K562 (cell line): ENCODE measurements around the gene SMIM13. TPM values are rescaled to one million over a fixed set of nuclear protein-coding genes. Genes with fewer than 3 reads are reported as not detected.

Experiments used
- ATAC-seq: fragments of 200-7000 bp; cut with Tn5 transposase; 3 replicates; pipeline ENCODE4 v1.9.1; 2020; ENCODE audit warnings: moderate library complexity
- BruUV-seq: library from RNA; stranded (reverse); fragments of 400-500 nt; replicated peaks from 2 replicates; lab custom pipeline; 2021; lab: Mats Ljungman, UMichigan
- CTCF ChIA-PET: fragments of 300-600 bp; formaldehyde crosslinking; extraction: SDS; loops from one replicate; lab custom pipeline; 2021; ENCODE audit warnings: low intra/inter-chr PET ratio; lab: Yijun Ruan, JAX
- POLR2A ChIA-PET: fragments of 300-600, 350-650 bp; sonication (Branson Sonifier 250); formaldehyde crosslinking; extraction: SDS; loops from one replicate; lab custom pipeline; 2021; ENCODE audit warnings: antibody characterized with exemption, inconsistent platforms; lab: Yijun Ruan, JAX
- DNase-seq, 4 experiments: peaks; one replicate each; pipeline versions ENCODE4 v3.0.0 to v3.0.0-alpha.2; 2011 to 2018; ENCODE audit warnings: low spot score in 3 of 4, mixed read lengths in 3 of 4; ENCODE audit errors: extremely low read depth in 1 of 4
- FAIRE-seq: peaks from 2 replicates; lab custom pipeline; 2011; peaks lifted over from hg19 to GRCh38; lab: Jason Lieb, UNC
- H2AFZ ChIP-seq: 2 replicates; pipeline ENCODE4 v1.6.0; 2011; ENCODE audit warnings: low read depth, low read length, control low read depth, inconsistent platforms
- H3K27ac ChIP-seq: fragments of 200-600 bp; 3 replicates; pipeline ENCODE4 v1.8.0; 2011; ENCODE audit warnings: low read depth, mild to moderate bottlenecking, control low read depth, inconsistent platforms, low read length, moderate library complexity, mixed read lengths; ENCODE audit errors: extremely low read depth
- H3K27me3 ChIP-seq, 2 experiments: fragments of 300-600 bp in 1 of 2; 2 replicates in 1 of 2; 3 replicates in 1 of 2; pipeline versions ENCODE4 v1.6.0 to v1.8.0; 2011; ENCODE audit warnings: inconsistent platforms in 2 of 2, low read length in 2 of 2, mild to moderate bottlenecking in 1 of 2, mixed read lengths in 1 of 2, moderate library complexity in 1 of 2; ENCODE audit not compliant: control insufficient read depth in 2 of 2, insufficient read depth in 2 of 2
- H3K36me3 ChIP-seq: fragments of 300-600 bp; 3 replicates; pipeline ENCODE4 v1.8.0; 2011; ENCODE audit warnings: mild to moderate bottlenecking, low read length, inconsistent platforms; ENCODE audit not compliant: control insufficient read depth, insufficient read depth
- H3K4me1 ChIP-seq, 2 experiments: fragments of 200-600 bp in 1 of 2; replicated peaks in 1 of 2; 2 replicates in 1 of 2; 3 replicates in 1 of 2; pipeline versions ENCODE4 v1.5.1 to v1.8.0; 2011; ENCODE audit warnings: inconsistent platforms in 2 of 2, low read length in 2 of 2, mild to moderate bottlenecking in 1 of 2, mixed read lengths in 1 of 2, moderate library complexity in 1 of 2; ENCODE audit not compliant: control insufficient read depth in 2 of 2, insufficient read depth in 2 of 2
- H3K4me2 ChIP-seq: 2 replicates; pipeline ENCODE4 v1.6.1; 2011; ENCODE audit warnings: low read length, control low read depth, inconsistent platforms, mixed read lengths; ENCODE audit not compliant: insufficient read depth
- H3K4me3 ChIP-seq: fragments of 200-600 bp; sonication (generic), shearing (Covaris generic); 2 replicates; pipeline ENCODE4 v1.5.1; 2016; ENCODE audit warnings: control low read depth, inconsistent platforms
- H3K79me2 ChIP-seq: fragments of 200-600 bp; 3 replicates; pipeline ENCODE4 v1.8.0; 2011; ENCODE audit warnings: low read length, inconsistent platforms; ENCODE audit not compliant: control insufficient read depth, insufficient read depth
- H3K9ac ChIP-seq, 2 experiments: 2 replicates each; pipeline versions ENCODE4 v1.6.0 to v1.6.1; 2011; ENCODE audit warnings: low read depth in 2 of 2, low read length in 2 of 2, control low read depth in 1 of 2, inconsistent platforms in 1 of 2, mild to moderate bottlenecking in 1 of 2, mixed read lengths in 1 of 2; ENCODE audit not compliant: insufficient read depth in 1 of 2
- H3K9me1 ChIP-seq: one replicate; pipeline ENCODE4 v1.6.0; 2011; ENCODE audit warnings: inconsistent platforms, mild to moderate bottlenecking, low read length, moderate library complexity; ENCODE audit not compliant: control insufficient read depth, insufficient read depth
- H3K9me3 ChIP-seq: replicated peaks from 2 replicates; pipeline ENCODE4 v1.5.1; 2011; ENCODE audit warnings: low read depth, low read length, inconsistent platforms; ENCODE audit not compliant: control insufficient read depth, insufficient read depth
- H4K20me1 ChIP-seq: replicated peaks from 2 replicates; pipeline ENCODE4 v1.6.1; 2011; ENCODE audit warnings: low read length, inconsistent platforms, mixed read lengths; ENCODE audit not compliant: control insufficient read depth, insufficient read depth
- CBFB ChIP-seq: sonication (generic); formaldehyde crosslinking; IDR thresholded peaks from 2 replicates; pipeline ENCODE4 v1.4.0; 2020; ENCODE audit warnings: mild to moderate bottlenecking, missing genetic modification reagents
- DIDO1 ChIP-seq: fragments of 450-650 bp; IDR thresholded peaks from 2 replicates; pipeline ENCODE4 v1.6.1; 2016; ENCODE audit warnings: low read depth, missing biosample characterization, missing genetic modification characterization
- DPF2 ChIP-seq: fragments of 450-650 bp; IDR thresholded peaks from 2 replicates; pipeline ENCODE4 v1.6.1; 2016
- FOSL1 ChIP-seq: fragments of 200-800 bp; sonication (Bioruptor generic); conservative IDR thresholded peaks from 2 replicates; pipeline ENCODE4 v1.6.1; 2016; ENCODE audit warnings: missing genetic modification characterization, missing compliant biosample characterization
- HMG20A ChIP-seq: fragments of 450-650 bp; formaldehyde crosslinking; conservative IDR thresholded peaks from 2 replicates; pipeline ENCODE4 v1.4.0; 2020; ENCODE audit warnings: mild to moderate bottlenecking, mixed read lengths
- JUND ChIP-seq, 2 experiments: IDR thresholded peaks; 2 replicates in 1 of 2; 3 replicates in 1 of 2; pipeline ENCODE4 v1.6.1; 2011; ENCODE audit warnings: borderline replicate concordance in 2 of 2, low read depth in 2 of 2, low read length in 2 of 2, improper control_type of control experiment in 1 of 2, missing biosample characterization in 1 of 2, missing genetic modification characterization in 1 of 2, missing genetic modification reagents in 1 of 2
- POLR2B ChIP-seq: fragments of 450-650 bp; IDR thresholded peaks from 2 replicates; pipeline ENCODE4 v1.6.1; 2018; ENCODE audit warnings: low read depth; ENCODE audit not compliant: partially characterized antibody
- SUPT5H ChIP-seq: fragments of 450-650 bp; IDR thresholded peaks from 2 replicates; pipeline ENCODE4 v1.6.1; 2016
- TBP ChIP-seq: optimal IDR thresholded peaks from 2 replicates; pipeline ENCODE3; 2011; ENCODE audit warnings: low read depth, low read length, improper control_type of control experiment
- ZNF143 ChIP-seq: sonication (generic); formaldehyde crosslinking; IDR thresholded peaks from 2 replicates; pipeline ENCODE4 v1.9.0; 2022; ENCODE audit warnings: mild to moderate bottlenecking, missing genetic modification reagents
- ZNF197 ChIP-seq: fragments of 200-800 bp; sonication (Bioruptor generic); IDR thresholded peaks from 2 replicates; pipeline ENCODE4 v1.6.1; 2016; ENCODE audit warnings: low read depth, missing genetic modification characterization, missing compliant biosample characterization
- ZNF224 ChIP-seq: sonication (generic); formaldehyde crosslinking; IDR thresholded peaks from 2 replicates; pipeline ENCODE4 v1.8.0; 2022; ENCODE audit warnings: mild to moderate bottlenecking, missing genetic modification reagents
- ZNF644 ChIP-seq: fragments of 200-800 bp; sonication (Bioruptor generic); IDR thresholded peaks from 2 replicates; pipeline ENCODE4 v1.6.1; 2016; ENCODE audit warnings: low read depth, missing genetic modification characterization, missing compliant biosample characterization
- WGBS: fragments of 100-300 bp; shearing (Covaris generic); methylation state at CpG from one replicate; pipeline ENCODE4 v1.1.6; 2016; ENCODE audit warnings: low coverage, mixed read lengths; ENCODE audit not compliant: insufficient coverage; ENCODE audit errors: missing lambda C conversion rate; 5-methylcytosine and 5-hydroxymethylcytosine counted together
- in situ Hi-C: fragments of 300-500 bp; cut with MboI; formaldehyde crosslinking; loops from 4 replicates; pipeline ENCODE4 v1.15.0; 2018; ENCODE audit warnings: inconsistent platforms, mixed read lengths
- intact Hi-C: fragments of 100-400 bp; cut with micrococcal nuclease; formaldehyde crosslinking; loops from 2 replicates; pipeline ENCODE4 v1.14.2; 2022
- polyA plus RNA-seq, 8 experiments: library from polyadenylated mRNA; depleted of rRNA in 4 of 8; stranded (reverse) in 5 of 8; unstranded in 3 of 8; fragments of >200 nt; fragmentation: Nextera tagmentation in 2 of 8; fragmentation: Illumina TruSeq in 1 of 8; extraction: Ambion mirVana in 2 of 8; extraction: Trizol in 1 of 8; gene quantifications; 2 replicates each; pipeline versions ENCODE4 v1.2.1 to v1.2.3, GENCODE V29; 2011 to 2014; ENCODE audit warnings: inconsistent platforms in 1 of 8, missing spikeins in 1 of 8
- total RNA-seq, 7 experiments: library from RNA; depleted of rRNA in 6 of 7; stranded (reverse); fragments of >200 nt in 6 of 7; fragmentation: Illumina TruSeq in 2 of 7; extraction: Trizol in 2 of 7; gene quantifications; 2 replicates each; pipeline versions ENCODE4 v1.2.1 to v1.2.3, GENCODE V29; 2011 to 2021; ENCODE audit warnings: low replicate concordance in 1 of 7
- TF ChIP-seq, protein P1 (sequence below): fragments of 250-450 bp; sonication (Bioruptor Pico); IDR thresholded peaks from 2 replicates; pipeline ENCODE4 v1.5.0; 2020; ENCODE audit warnings: mild to moderate bottlenecking, borderline replicate concordance
- TF ChIP-seq, protein P2 (sequence below), 2 experiments: fragments of 450-650 bp in 1 of 2; sonication (generic) in 1 of 2; formaldehyde crosslinking in 1 of 2; IDR thresholded peaks in 1 of 2; conservative IDR thresholded peaks in 1 of 2; 2 replicates each; pipeline versions ENCODE4 v1.6.1 to v1.8.1; 2016 to 2023; ENCODE audit warnings: mild to moderate bottlenecking in 2 of 2, moderate library complexity in 2 of 2, inconsistent platforms in 1 of 2, missing genetic modification reagents in 1 of 2
- TF ChIP-seq, protein P3 (sequence below): sonication (generic); formaldehyde crosslinking; IDR thresholded peaks from 2 replicates; pipeline ENCODE4 v1.4.0; 2020; ENCODE audit warnings: mild to moderate bottlenecking, missing genetic modification reagents

SMIM13 gene
- total and polyA plus RNA-seq, 9 of the 15 experiments (the other 6 are each of a cell fraction or from before 2014, with no cell fraction given), result 5.5 to 24.8 (median 11.7) TPM

DNA sequence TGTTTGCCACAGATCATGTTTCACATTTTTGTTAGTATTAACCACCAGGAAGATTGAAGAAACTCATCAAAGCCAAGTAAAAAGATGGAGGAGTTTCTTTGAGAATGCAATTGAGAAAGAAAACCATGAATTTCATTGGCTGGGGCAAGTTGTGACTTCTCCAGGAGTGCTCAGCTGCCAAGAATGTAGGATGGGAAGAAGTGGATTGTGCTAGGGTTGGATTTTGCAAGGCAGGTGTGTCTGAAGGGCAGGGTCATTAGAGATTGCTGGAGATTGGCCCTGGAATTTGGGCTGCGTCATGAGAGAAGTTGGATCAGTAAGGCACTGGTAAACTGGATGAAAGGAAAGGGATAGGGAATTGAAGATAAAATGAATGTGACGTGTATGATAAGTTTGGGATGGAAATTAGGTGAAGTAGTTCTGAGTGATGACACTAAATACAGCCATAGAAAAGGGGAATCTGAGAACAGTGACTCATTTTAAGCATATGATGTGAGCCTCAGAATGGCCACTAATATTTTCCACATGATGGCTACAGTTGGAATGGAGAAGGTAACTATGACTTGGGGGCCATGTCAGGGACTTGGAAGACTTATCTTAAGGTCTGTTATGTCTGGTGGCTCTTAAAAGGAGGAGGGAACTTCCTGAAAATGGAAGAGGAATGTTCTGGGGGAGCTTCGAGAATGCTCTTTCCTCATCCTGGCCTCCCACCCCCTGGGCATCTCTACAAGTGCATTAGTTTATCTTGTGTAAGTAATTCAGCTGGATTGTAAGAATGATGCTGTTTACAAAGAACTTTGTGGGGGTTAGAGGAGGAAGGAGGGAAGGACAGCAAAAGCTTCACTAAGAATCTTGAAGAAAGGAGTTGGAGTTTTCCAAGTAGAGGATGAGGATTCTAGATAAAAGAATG is 45.7 kb downstream of the SMIM13 start:
- Histone ChIP-seq H3K9ac (no peak overlapping the region), H3K27me3 (no peaks in the 10 kb centered on the region), H3K4me2 (no peak overlapping the region), H2AFZ (no peak overlapping the region), H3K4me3 (no peak overlapping the region), H3K79me2 (no peaks in the 10 kb centered on the region), H3K9me3 (no peaks in the 10 kb centered on the region), H3K27ac (no peak overlapping the region), H4K20me1 (no peaks in the 10 kb centered on the region), H3K9me1 (no peaks in the 10 kb centered on the region), H3K4me1 (peaks cover 0 to 8% of the 10 kb centered on the region in 2 experiments; a peak in 3 of 5 replicates), H3K36me3 (peaks cover 19% of the 10 kb centered on the region)
- ChIA-PET CTCF (no interaction called here), POLR2A (no interaction called here)
- WGBS, result 17% methylated on average over 3 of the region's 3 CpGs
- no peak for FAIRE-seq
- DNase-seq, result no peak
- intact Hi-C loops, result no loop called here
- in situ Hi-C loops, result no loop called here
- no peak for ATAC-seq
- no TSS peak for BruUV-seq
- TF ChIP-seq CBFB (CRISPR knock-in tag), result no peak
- TF ChIP-seq, protein P1, sequence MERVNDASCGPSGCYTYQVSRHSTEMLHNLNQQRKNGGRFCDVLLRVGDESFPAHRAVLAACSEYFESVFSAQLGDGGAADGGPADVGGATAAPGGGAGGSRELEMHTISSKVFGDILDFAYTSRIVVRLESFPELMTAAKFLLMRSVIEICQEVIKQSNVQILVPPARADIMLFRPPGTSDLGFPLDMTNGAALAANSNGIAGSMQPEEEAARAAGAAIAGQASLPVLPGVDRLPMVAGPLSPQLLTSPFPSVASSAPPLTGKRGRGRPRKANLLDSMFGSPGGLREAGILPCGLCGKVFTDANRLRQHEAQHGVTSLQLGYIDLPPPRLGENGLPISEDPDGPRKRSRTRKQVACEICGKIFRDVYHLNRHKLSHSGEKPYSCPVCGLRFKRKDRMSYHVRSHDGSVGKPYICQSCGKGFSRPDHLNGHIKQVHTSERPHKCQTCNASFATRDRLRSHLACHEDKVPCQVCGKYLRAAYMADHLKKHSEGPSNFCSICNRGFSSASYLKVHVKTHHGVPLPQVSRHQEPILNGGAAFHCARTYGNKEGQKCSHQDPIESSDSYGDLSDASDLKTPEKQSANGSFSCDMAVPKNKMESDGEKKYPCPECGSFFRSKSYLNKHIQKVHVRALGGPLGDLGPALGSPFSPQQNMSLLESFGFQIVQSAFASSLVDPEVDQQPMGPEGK (CRISPR knock-in tag), result no peak
- TF ChIP-seq ZNF197, result no peak
- peak; percentile 27 for TF ChIP-seq POLR2B
- TF ChIP-seq DPF2, result no peak
- no peak for TF ChIP-seq ZNF224 (CRISPR knock-in tag)
- TF ChIP-seq FOSL1 (tag), result peak; percentile 80
- no peak for TF ChIP-seq TBP
- no peak for TF ChIP-seq DIDO1 (tag)
- no peak for TF ChIP-seq HMG20A
- TF ChIP-seq ZNF143 (CRISPR knock-in tag), result no peak
- TF ChIP-seq ZNF644 (tag), result 0 out of 2 replicates have a peak, but pooled peaks have one; percentile 31
- TF ChIP-seq, protein P2, sequence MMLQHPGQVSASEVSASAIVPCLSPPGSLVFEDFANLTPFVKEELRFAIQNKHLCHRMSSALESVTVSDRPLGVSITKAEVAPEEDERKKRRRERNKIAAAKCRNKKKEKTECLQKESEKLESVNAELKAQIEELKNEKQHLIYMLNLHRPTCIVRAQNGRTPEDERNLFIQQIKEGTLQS (IDR thresholded peaks at IDR 0.05), result peak; percentile 79
- TF ChIP-seq, protein P2 (CRISPR knock-in tag; conservative IDR thresholded peaks at IDR 0.05), result no peak
- peak; percentile 21; the same call in 1 of the 2 replicates for TF ChIP-seq SUPT5H
- peak; percentile 14; the same call in 1 of the 2 replicates for TF ChIP-seq JUND (IDR thresholded peaks at IDR 0.05; ENCODE audit: borderline replicate concordance, low read depth, low read length)
- peak; percentile 52; the same call in 1 of the 3 replicates for TF ChIP-seq JUND (tag; IDR thresholded peaks at IDR 0.05; ENCODE audit: borderline replicate concordance, low read depth, low read length)
- TF ChIP-seq, protein P3, sequence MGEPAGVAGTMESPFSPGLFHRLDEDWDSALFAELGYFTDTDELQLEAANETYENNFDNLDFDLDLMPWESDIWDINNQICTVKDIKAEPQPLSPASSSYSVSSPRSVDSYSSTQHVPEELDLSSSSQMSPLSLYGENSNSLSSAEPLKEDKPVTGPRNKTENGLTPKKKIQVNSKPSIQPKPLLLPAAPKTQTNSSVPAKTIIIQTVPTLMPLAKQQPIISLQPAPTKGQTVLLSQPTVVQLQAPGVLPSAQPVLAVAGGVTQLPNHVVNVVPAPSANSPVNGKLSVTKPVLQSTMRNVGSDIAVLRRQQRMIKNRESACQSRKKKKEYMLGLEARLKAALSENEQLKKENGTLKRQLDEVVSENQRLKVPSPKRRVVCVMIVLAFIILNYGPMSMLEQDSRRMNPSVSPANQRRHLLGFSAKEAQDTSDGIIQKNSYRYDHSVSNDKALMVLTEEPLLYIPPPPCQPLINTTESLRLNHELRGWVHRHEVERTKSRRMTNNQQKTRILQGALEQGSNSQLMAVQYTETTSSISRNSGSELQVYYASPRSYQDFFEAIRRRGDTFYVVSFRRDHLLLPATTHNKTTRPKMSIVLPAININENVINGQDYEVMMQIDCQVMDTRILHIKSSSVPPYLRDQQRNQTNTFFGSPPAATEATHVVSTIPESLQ (CRISPR knock-in tag), result no peak
